ENCODE results near the gene TMEM98. TPM values are rescaled to one million over a fixed set of nuclear protein-coding genes. Genes with fewer than 3 reads are reported as not detected.
"Not testable (repeated sequence)": the region's sequence is repeated elsewhere in the genome, so short reads cannot be mapped to it uniquely, and the experiment has no call there.

Gene TMEM98
- total RNA-seq, 1 donor = 128 TPM

DNA sequence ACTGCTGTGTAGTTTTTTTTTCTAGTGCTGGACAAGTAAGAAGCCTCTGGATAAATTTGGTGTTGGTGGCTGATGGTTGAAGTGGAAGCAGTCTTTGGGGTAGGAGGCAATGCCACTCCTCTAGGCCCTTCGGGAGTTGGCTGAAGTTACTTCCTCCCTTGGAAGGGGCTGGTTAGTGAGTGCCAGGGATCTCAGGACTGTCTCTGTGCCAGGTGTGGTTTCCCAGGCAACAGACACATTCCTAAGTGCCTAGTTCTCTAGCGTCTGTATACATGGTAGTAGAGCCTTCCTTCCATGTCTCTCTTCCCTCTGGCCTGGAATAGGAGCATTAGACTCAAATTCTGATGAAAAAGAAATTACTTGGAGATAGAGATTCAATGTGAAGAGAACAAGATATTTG is 15.3 kb downstream of the TMEM98 start:
- H3K4me3 ChIP-seq (ENCODE audit: low read depth, low read length) = no peak overlapping the region
- no peak for TF ChIP-seq CTCF (IDR thresholded peaks at IDR 0.05; ENCODE audit: insufficient read depth, low read depth, low read length)
- peak; percentile 8 for DNase-seq (ENCODE audit: low read depth)

GRCh38 chr17:32943647-32944191 is 15.8 kb downstream of the TMEM98 start:
- no peak overlapping the region for H3K4me3 ChIP-seq (ENCODE audit: low read depth, low read length)
- DNase-seq (ENCODE audit: low read depth) = peak; percentile 88
- TF ChIP-seq CTCF (IDR thresholded peaks at IDR 0.05; ENCODE audit: insufficient read depth, low read depth, low read length) = no peak

GRCh38 chr17:32944248-32945020 is 16.5 kb downstream of the TMEM98 start:
- DNase-seq (ENCODE audit: low read depth) = no peak
- no peak for TF ChIP-seq CTCF (IDR thresholded peaks at IDR 0.05; ENCODE audit: insufficient read depth, low read depth, low read length)
- no peak overlapping the region for H3K4me3 ChIP-seq (ENCODE audit: low read depth, low read length)

- no peak overlapping the region for H3K4me3 ChIP-seq (ENCODE audit: low read depth, low read length)
- no peak for DNase-seq (ENCODE audit: low read depth)
- no peak for TF ChIP-seq CTCF (IDR thresholded peaks at IDR 0.05; ENCODE audit: insufficient read depth, low read depth, low read length)
Measured at GRCh38 chr17:32946375-32947135, 18.6 kb downstream of the TMEM98 start.

GRCh38 chr17:32947736-32948135 is 19.8 kb downstream of the TMEM98 start:
- DNase-seq (ENCODE audit: low read depth) = no peak
- H3K4me3 ChIP-seq (ENCODE audit: low read depth, low read length) = no peak overlapping the region
- TF ChIP-seq CTCF (IDR thresholded peaks at IDR 0.05; ENCODE audit: insufficient read depth, low read depth, low read length) = no peak

DNA sequence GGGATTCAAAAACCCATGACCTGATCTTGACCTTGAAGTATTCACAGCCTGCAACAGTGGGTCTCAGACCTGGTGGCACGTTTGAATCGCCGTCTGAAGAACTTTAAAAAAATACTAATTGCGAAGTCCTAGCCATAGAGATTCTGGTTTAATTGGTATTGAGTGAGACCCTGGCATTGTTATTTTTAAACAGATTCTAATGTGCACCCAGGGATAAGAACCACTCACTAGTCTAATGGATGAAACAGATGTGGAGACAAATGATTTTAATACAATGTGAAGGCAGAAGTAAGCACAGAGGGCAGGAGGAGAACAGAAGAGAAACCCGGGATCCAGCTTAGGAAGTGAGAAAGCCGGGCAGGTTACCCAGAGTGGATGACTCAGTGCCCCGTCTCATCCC is 21.2 kb downstream of the TMEM98 start:
- TF ChIP-seq CTCF (IDR thresholded peaks at IDR 0.05; ENCODE audit: insufficient read depth, low read depth, low read length) = no peak
- DNase-seq (ENCODE audit: low read depth) = no peak
- no peak overlapping the region for H3K4me3 ChIP-seq (ENCODE audit: low read depth, low read length)

GRCh38 chr17:32952491-32952890 is 24.5 kb downstream of the TMEM98 start:
- not testable (repeated sequence) for H3K4me3 ChIP-seq (ENCODE audit: low read depth, low read length); DNase-seq (ENCODE audit: low read depth)

Data from fibroblast of villous mesenchyme (primary cell).